Measurements from ENCODE around the gene NOXRED1.

- TF ChIP-seq POLR2A (IDR thresholded peaks at IDR 0.05): no peak
- TF ChIP-seq CTCF (IDR thresholded peaks at IDR 0.05): no peak
Observed at GRCh38 chr14:77364146-77364545, 59.2 kb downstream of the NOXRED1 start.
